ENCODE results near the gene RRBP1.
A peak's percentile ranks its signal among the peaks of the same experiment; 100 is the strongest.
"Not testable (repeated sequence)": the region's sequence is repeated elsewhere in the genome, so short reads cannot be mapped to it uniquely, and the experiment has no call there.

The RRBP1 gene

DNA sequence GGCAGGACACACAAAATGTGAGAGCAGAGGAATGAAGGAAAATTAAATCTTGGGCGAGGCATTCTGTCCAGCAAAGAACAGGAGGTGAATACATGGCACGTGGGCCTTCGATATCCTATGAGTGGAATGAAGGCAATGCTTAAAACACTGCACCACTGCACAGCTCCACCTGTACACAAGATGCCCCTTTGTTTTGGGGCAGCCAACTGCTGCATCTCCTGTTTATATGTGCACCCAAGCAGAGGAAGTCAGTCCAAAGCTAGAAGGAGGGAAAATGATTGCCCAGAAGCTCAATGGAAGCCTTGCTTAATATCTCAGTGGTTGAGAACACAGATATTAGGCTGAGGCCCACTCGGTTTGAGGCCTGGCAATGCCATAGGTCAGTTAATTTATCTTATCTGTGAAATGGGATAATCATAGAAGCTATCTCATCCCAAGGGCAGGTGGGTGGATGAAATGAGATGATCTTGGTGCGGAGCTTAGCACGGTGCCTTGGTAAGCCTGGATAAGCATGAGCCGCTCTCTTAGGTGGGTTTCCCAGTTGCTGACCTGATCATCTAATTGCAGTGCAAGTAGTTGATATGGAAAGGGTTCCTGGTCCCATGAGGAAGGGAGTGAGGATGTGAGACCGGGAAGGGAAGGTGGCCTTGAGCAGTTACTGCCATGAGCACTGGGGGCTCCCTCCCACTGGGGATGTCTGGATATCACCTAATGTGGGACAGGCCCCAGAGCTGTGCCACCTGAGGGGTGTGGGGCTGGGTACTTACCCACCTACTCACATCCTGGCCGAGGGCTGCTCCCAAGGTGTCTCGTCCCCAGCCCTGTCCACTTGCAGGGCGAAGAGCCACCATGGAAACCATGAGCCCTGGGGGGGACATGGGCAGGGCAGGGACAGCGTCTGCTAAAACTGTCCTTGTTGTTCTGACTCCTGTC is 27.6 kb upstream of the RRBP1 start:
- Histone ChIP-seq H3K9me3 (replicated peaks; ENCODE audit: insufficient read depth, low read length) (no peaks in the 10 kb centered on the region), H2AFZ (ENCODE audit: low read length) (no peak overlapping the region), H4K20me1 (ENCODE audit: insufficient read depth, low read length) (no peaks in the 10 kb centered on the region), H3K9me2 (replicated peaks; ENCODE audit: insufficient read depth, low read length) (no peaks in the 10 kb centered on the region), H3K36me3 (replicated peaks; ENCODE audit: insufficient read depth, low read length) (no peaks in the 10 kb centered on the region), H3K4me2 (ENCODE audit: low read depth, low read length) (no peak overlapping the region), H3K4me1 (ENCODE audit: low read length) (peaks cover 25% of the 10 kb centered on the region), H3F3A (ENCODE audit: insufficient read depth, low read length) (peaks cover 12% of the 10 kb centered on the region), H3K27me3 (replicated peaks; ENCODE audit: insufficient read depth, low read length) (no peaks in the 10 kb centered on the region), H3K27ac (ENCODE audit: low read length) (no peak overlapping the region), H3K9ac (ENCODE audit: low read length) (no peak overlapping the region), H3K4me3 (ENCODE audit: low read length) (no peak overlapping the region), H3K79me2 (ENCODE audit: low read length) (no peaks in the 10 kb centered on the region)
- no peak for DNase-seq
- TF ChIP-seq EZH2 (optimal IDR thresholded peaks at IDR 0.05; ENCODE audit: low read depth, low read length) (no peak), CTCF (IDR thresholded peaks at IDR 0.05; ENCODE audit: low read length) (no peak), EZH2phosphoT487 (IDR thresholded peaks at IDR 0.05; ENCODE audit: low read length) (no peak)

DNA sequence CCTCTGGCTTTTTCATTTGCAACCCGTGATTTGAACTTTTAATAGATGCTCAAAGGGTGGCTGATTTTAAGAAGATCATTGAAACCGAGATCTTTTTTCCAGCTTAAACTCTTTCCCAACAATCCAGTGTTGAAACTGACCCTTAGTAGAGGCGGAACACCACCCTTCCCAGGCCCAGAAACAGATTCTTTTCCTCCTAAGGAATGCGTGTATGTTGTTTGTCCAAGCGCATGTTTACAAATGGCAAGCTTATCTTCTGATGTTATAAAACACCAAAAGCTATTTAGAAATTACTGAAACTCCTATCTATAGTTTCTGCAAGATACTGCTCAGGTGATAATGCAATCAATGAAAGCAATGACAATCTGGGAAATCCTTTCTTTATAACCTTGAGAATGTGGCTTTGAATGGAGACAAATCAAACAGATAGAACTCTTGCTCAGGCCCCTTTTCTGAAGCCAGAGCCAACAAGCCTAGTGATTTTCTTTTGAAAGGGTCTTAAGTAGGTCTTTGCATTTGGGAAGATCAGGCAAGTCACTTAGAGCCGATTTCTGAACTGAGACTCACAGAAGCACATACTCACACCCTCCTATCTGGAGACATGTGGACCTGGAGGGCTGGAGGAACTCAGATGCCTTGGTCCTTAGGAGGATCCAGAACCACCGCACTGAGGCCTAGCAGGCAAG is 26.8 kb upstream of the RRBP1 start:
- Histone ChIP-seq H3K9ac (ENCODE audit: low read length) (peak overlapping the region; percentile 55; the same call in 1 of the 2 replicates), H3K36me3 (replicated peaks; ENCODE audit: insufficient read depth, low read length) (no peaks in the 10 kb centered on the region), H3K4me3 (ENCODE audit: low read length) (peak overlapping the region; percentile 12; the same call in 1 of the 2 replicates), H2AFZ (ENCODE audit: low read length) (no peak overlapping the region; the same call in 1 of the 2 replicates), H3K9me3 (replicated peaks; ENCODE audit: insufficient read depth, low read length) (no peaks in the 10 kb centered on the region), H3K27ac (ENCODE audit: low read length) (peak overlapping the region; percentile 92), H3K9me2 (replicated peaks; ENCODE audit: insufficient read depth, low read length) (no peaks in the 10 kb centered on the region), H3F3A (ENCODE audit: insufficient read depth, low read length) (peaks cover 12% of the 10 kb centered on the region), H3K4me2 (ENCODE audit: low read depth, low read length) (peak overlapping the region; percentile 74; the same call in 1 of the 2 replicates), H3K27me3 (replicated peaks; ENCODE audit: insufficient read depth, low read length) (no peaks in the 10 kb centered on the region), H4K20me1 (ENCODE audit: insufficient read depth, low read length) (no peaks in the 10 kb centered on the region), H3K79me2 (ENCODE audit: low read length) (no peaks in the 10 kb centered on the region), H3K4me1 (ENCODE audit: low read length) (peaks cover 25% of the 10 kb centered on the region)
- no peak for DNase-seq
- TF ChIP-seq EZH2phosphoT487 (IDR thresholded peaks at IDR 0.05; ENCODE audit: low read length): no peak
- no peak for TF ChIP-seq EZH2 (optimal IDR thresholded peaks at IDR 0.05; ENCODE audit: low read depth, low read length)
- TF ChIP-seq CTCF (IDR thresholded peaks at IDR 0.05; ENCODE audit: low read length): no peak

- not testable (repeated sequence) for H3K36me3 ChIP-seq (replicated peaks; ENCODE audit: insufficient read depth, low read length); H3K79me2 ChIP-seq (ENCODE audit: low read length); H3K27me3 ChIP-seq (replicated peaks; ENCODE audit: insufficient read depth, low read length); H4K20me1 ChIP-seq (ENCODE audit: insufficient read depth, low read length); H3K9me2 ChIP-seq (replicated peaks; ENCODE audit: insufficient read depth, low read length); H3K9me3 ChIP-seq (replicated peaks; ENCODE audit: insufficient read depth, low read length)
- Histone ChIP-seq H3K4me1 (ENCODE audit: low read length) (peaks cover 25% of the 10 kb centered on the region), H2AFZ (ENCODE audit: low read length) (peak overlapping the region; percentile 46; the same call in 1 of the 2 replicates), H3K4me2 (ENCODE audit: low read depth, low read length) (peak overlapping the region; percentile 74), H3K27ac (ENCODE audit: low read length) (peak overlapping the region; percentile 92), H3F3A (ENCODE audit: insufficient read depth, low read length) (peaks cover 12% of the 10 kb centered on the region), H3K9ac (ENCODE audit: low read length) (peak overlapping the region; percentile 55; the same call in 1 of the 2 replicates), H3K4me3 (ENCODE audit: low read length) (0 out of 2 replicates have a peak overlapping the region, but pooled peaks have one; percentile 12)
- DNase-seq: peak; percentile 90
These were observed 25.9 kb upstream of the RRBP1 start for GRCh38 chr20:17707951-17708350.
